ENCODE measurements around the gene PTPRT.

DNA sequence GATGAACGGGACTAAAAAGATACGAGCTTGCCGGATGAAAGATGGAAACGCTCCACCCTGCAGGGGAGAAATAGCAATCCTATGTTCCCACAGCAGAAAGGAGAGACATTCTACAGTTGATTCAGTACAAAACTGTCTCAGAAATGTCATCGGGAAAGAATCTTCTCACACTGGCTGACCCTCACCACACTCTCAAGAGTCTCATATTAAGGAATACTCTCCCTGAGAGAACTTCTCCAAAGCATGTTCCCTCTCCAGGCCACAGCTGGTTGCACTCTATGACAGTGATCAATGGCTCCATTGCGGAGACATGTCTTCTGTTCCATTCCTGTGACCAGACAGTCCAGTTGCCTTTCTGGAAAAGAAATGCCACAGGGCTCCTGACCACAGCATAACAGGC is 813.6 kb downstream of the PTPRT start:
- TF ChIP-seq, protein P1, sequence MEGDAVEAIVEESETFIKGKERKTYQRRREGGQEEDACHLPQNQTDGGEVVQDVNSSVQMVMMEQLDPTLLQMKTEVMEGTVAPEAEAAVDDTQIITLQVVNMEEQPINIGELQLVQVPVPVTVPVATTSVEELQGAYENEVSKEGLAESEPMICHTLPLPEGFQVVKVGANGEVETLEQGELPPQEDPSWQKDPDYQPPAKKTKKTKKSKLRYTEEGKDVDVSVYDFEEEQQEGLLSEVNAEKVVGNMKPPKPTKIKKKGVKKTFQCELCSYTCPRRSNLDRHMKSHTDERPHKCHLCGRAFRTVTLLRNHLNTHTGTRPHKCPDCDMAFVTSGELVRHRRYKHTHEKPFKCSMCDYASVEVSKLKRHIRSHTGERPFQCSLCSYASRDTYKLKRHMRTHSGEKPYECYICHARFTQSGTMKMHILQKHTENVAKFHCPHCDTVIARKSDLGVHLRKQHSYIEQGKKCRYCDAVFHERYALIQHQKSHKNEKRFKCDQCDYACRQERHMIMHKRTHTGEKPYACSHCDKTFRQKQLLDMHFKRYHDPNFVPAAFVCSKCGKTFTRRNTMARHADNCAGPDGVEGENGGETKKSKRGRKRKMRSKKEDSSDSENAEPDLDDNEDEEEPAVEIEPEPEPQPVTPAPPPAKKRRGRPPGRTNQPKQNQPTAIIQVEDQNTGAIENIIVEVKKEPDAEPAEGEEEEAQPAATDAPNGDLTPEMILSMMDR (conservative IDR thresholded peaks at IDR 0.05; ENCODE audit: low read depth, low read length) = no peak
- TF ChIP-seq EZH2 (IDR thresholded peaks at IDR 0.05; ENCODE audit: borderline replicate concordance, low read depth, low read length, poor library complexity, severe bottlenecking) = no peak
